NCI-H526 treated with DMSO at 0.1 percent for 48 hours (cell line): Measurements from ENCODE around the gene FSIP1.

ENCODE experiments used
- DNase-seq: peaks from one replicate; lab custom pipeline; 2025; lab: John Stamatoyannopoulos, UW

FSIP1 gene

GRCh38 chr15:39645138-39645975 lies 137.3 kb downstream of the FSIP1 start:
- no peak for DNase-seq

- DNase-seq, result no peak
These were observed 138.5 kb downstream of the FSIP1 start for GRCh38 chr15:39644136-39644535.

GRCh38 chr15:39643727-39644126 lies 138.9 kb downstream of the FSIP1 start:
- no peak for DNase-seq

- no peak for DNase-seq
These were observed 140.5 kb downstream of the FSIP1 start for GRCh38 chr15:39642011-39642640.

GRCh38 chr15:39641191-39641889 lies 141.3 kb downstream of the FSIP1 start:
- no peak for DNase-seq

GRCh38 chr15:39640665-39641064 lies 142.0 kb downstream of the FSIP1 start:
- DNase-seq, result no peak

GRCh38 chr15:39639037-39639436 lies 143.6 kb downstream of the FSIP1 start:
- DNase-seq, result no peak

GRCh38 chr15:39638041-39638440 lies 144.6 kb downstream of the FSIP1 start:
- no peak for DNase-seq

GRCh38 chr15:39631357-39631756 lies 151.3 kb downstream of the FSIP1 start:
- DNase-seq, result no peak

- DNase-seq, result peak; percentile 23
These were observed 152.7 kb downstream of the FSIP1 start for GRCh38 chr15:39629906-39630305.

- no peak for DNase-seq
These were observed 153.3 kb downstream of the FSIP1 start for GRCh38 chr15:39629371-39629770.

GRCh38 chr15:39628546-39629257 lies 153.9 kb downstream of the FSIP1 start:
- DNase-seq, result no peak

GRCh38 chr15:39628144-39628508 lies 154.5 kb downstream of the FSIP1 start:
- no peak for DNase-seq

GRCh38 chr15:39627451-39628143 lies 155.0 kb downstream of the FSIP1 start:
- DNase-seq, result no peak

GRCh38 chr15:39625856-39626255 lies 156.8 kb downstream of the FSIP1 start:
- no peak for DNase-seq

- no peak for DNase-seq
These were observed 157.2 kb downstream of the FSIP1 start for GRCh38 chr15:39625451-39625850.

- no peak for DNase-seq
These were observed 157.8 kb downstream of the FSIP1 start for GRCh38 chr15:39624806-39625205.

- no peak for DNase-seq
These were observed 159.1 kb downstream of the FSIP1 start for GRCh38 chr15:39623529-39623931.

GRCh38 chr15:39622660-39623516 lies 159.8 kb downstream of the FSIP1 start:
- peak; percentile 35 for DNase-seq

GRCh38 chr15:39621976-39622375 lies 160.7 kb downstream of the FSIP1 start:
- no peak for DNase-seq

GRCh38 chr15:39621210-39621609 lies 161.4 kb downstream of the FSIP1 start:
- no peak for DNase-seq
